Dermis microvascular lymphatic vessel endothelial cell (primary cell): ENCODE measurements around the gene TMEM163. TPM values are rescaled to one million over a fixed set of nuclear protein-coding genes. Genes with fewer than 3 reads are reported as not detected.

ENCODE experiments used
- DNase-seq, 2 donors: peaks; one replicate each; pipeline versions ENCODE4 v3.0.0 to v3.0.0-alpha.2; 2010; ENCODE audit warnings: low read depth in 2 of 2
- total RNA-seq: library from RNA; depleted of rRNA; stranded (reverse); fragments of >200 nt; gene quantifications from 2 replicates; pipeline ENCODE4 v1.2.1, GENCODE V29; 2014

The TMEM163 gene
- total RNA-seq, 1 donor from 2014 or later = 0.13 TPM

DNA sequence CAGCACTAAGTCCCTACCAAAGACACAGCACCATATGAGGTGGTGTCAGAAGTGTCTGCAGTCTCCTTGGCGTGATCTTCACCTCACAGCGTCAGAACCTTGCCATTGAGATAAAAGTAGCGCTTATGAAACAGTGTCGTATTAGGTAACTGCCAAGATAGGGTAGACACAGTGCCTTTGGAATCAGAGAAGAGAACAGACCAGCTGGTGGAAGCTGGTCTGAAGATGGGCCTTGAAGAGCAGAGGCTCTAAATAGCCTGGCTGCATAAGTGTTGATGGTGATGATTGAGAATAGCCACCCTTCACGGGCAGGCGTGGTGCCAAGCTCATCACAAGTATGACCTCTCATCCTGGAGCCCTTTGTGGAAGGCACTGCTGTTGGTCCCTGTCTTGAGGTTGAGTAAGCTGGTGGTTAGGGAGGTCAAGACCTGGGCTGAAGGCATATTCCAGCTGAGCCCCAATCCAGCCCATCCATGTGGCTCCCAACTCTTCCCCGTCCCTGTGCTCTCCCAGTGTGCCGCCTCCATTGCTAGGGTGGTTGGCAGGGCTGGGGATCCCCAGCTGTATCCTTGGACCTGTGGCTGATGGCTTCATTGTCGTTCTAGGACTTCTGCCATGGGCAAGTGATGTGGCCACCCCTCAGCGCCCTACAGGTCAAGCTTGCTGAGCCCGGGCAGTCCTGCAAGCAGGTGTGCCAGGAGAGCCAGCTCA, 277.5 kb downstream of the TMEM163 start:
- DNase-seq = no peak

DNA sequence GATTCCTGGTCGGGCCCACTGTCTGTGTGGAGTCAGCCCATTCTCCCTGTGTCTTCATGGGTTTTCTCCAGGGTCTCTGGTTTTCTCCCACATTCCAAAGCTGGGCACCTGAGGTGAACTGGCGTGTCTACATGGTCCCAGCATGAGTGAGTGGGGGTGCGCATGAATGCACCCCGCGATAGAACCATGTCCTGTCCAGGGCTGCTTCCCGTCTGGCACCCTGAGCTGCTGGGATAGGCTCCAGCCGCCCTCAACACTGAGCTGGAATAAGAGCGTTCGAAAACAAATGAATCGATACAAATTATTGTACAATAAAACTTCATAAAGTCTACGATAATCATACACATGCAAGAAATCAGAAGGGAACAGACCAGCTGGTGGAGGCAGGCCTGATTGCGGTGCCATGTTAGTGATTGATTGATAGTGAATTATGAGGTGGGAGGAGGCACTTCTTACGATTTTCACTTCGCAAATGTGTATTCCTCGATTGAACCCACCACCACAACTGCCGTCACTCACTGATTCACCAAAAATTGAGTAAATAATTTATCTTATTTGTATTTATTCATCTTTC, 278.4 kb downstream of the TMEM163 start:
- no peak for DNase-seq

DNA sequence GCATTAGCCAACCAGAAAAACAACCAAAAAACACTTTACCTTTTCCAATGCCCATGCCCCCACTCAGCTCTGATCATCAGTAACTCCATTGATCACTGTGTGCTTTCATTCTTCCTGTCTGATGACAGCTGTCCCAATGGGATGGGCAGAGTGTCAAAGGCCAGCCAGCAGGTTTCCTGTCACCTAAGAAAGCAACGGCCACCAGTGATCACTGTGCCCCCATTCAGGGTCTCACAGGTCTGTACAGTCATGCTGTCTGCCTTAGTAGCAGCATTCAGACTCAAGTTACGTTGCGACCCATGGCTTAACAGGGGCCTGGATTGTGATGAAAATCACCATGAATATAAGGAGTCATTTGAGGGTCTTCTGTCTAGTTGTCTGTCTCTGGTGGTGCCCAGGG, 280.4 kb downstream of the TMEM163 start:
- DNase-seq = peak; percentile 30 to 55

DNA sequence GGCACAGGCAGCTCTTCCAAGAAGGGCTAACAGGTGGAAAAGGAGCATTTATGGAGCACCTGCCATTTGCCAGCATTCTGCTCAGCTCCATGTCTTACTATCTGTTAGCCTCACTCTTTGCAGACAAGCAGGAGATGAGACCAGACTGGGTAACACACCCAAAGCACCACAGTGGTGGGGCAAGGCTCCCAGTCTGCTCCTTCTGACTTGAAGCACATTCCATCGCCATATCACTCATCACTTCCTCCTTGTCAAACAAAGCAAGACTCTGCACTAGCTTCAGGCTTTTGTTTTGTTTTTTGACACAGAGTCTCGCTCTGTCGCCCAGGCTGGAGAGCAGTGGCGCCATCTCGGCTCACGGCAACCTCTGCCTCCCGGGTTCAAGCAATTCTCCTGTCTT, 282.1 kb downstream of the TMEM163 start:
- peak in 1 of 2 donors; percentile 68 for DNase-seq

DNA sequence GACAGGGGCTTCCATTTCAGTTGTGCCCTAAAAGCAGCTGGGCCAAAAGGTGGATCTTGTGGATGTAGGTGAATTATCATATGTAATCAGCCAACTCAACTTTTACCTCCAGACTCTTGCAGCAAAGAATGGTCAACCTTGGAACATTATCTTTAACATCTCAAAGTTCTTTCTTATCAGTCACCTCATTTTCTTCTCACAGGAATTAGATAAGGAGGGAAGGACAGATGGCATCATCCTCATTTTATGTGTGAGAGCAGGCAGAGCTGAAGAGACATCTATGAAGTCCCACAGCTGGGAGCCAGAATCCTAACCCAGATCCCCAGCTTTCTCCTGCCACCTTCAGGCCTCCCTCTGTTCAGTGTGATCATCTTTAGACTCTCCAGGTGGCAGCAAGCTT, 282.9 kb downstream of the TMEM163 start:
- DNase-seq = no peak

DNA sequence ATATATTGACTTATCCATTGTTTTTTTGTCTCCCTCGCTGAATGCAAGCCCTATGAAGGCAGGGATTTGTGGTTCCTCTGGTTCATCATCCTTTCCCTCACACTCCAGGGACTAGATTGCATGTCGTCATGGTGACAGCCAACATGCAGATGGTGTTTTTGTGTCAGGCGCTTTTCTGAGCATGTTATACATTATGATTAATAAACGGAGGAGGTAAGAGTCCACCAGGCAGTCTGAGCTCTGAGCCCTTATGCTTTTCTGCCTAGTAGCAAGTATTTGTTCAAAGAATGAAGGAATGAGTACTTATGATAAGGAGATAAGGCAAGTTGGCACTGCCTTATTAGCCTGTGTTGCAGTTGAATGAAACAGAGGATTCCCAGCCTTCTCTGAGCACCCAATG, 283.3 kb downstream of the TMEM163 start:
- DNase-seq = no peak

DNA sequence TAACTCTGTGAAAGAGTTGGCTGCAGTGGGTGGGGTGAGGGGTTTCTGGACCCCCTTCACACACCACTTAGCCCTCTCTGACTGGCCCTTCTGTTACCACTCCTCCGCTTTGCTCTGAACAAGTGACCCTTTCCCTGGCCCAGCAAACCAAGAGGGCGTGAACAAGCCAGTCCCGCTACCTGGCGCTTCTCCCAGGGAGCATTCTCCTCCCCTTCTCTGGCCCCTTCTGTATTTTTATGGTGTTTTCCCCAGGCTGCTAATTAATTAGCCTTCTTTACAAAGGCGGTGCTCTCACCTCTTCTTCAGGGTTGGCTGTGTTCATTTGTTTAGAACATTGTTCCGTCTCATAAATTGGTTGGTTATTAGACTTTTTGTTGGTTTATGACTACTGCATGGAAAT, 284.8 kb downstream of the TMEM163 start:
- no peak for DNase-seq

DNA sequence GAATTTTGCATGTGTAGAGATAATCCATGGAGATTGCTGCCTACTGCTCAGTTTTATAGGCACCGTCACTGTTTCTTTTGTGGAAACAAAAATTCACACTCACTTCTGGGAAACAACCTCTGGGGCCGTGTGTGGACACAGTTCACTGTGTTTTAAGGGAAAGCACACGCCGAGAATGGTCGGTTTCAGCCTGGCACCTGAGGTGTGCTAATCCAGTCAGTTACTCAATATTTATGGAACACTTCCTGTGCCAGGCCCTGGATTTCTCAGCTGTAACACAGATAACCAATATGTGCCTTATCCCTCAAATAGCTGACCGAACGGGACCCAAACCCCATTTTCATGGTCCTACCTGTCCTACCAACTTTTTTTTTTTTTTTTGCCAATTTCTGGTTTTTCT, 285.3 kb downstream of the TMEM163 start:
- no peak for DNase-seq

DNA sequence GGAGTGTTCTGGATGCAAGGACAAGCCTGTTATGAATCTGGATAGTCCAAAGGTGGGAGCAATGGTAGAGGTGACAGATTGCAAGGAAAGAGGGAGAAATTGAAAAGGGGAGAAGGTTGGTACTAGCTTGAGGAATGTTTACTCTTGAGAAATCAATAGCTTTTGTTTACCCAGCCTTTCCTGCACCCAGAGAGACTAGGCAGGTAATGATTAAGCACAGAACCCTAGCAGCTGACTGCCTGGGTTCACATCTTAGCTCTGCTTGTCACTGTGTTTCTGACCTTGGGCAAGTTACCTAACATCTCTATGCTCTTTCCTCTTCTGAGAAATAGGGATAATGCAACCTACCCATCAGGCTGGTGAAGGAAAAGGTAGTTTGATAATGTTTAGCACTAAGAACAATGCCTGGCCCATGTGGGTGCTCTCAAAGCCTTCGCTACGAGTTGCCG, 286.3 kb downstream of the TMEM163 start:
- DNase-seq = no peak

DNA sequence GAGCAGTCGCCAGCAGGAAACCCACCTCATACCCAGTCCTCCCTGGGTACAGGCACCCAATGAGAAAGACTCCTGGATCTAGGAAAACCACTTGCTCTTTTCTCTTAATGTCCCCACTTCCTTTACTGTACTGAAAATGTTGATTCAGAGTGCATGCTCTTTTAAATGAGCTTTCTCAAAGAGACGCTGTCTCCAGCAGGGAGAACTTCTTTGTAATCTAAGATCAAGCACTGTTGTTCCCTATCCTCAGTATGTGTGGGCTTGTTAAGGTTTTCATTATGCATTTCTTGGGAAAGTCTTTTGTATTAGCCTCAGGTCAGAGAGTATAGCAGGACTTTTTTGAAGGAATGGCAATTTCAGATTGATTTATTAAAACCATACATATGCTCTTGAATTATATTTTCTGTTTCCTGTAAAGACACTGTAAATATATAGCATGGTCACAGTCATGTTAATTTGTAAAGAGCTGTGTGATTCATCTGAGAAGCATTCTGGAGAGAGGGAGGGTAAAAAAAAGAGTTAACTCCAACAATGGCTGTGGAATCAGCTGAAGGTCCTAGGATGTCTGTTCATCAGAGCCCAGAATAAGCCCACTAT, 286.9 kb downstream of the TMEM163 start:
- peak in 1 of 2 donors; percentile 40 for DNase-seq

DNA sequence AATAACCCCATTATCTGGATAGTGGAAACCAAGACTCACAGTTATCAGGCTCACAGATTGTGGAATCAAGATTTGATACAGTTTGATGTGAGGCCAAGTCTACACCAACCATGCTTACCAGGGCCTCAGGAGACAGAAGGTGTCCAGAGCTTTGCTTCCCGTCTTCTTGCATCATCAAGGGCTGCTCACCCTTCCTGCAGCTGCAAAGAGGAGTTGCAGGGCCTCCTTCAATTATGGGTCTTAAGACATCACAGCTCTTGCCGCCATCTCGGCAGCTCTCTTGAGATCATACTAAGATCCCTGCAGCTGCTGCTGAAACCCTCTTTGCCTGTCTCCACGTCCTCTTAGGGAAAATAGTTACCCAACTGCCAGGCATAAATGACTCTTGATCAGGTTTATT, 288.9 kb downstream of the TMEM163 start:
- DNase-seq = no peak

DNA sequence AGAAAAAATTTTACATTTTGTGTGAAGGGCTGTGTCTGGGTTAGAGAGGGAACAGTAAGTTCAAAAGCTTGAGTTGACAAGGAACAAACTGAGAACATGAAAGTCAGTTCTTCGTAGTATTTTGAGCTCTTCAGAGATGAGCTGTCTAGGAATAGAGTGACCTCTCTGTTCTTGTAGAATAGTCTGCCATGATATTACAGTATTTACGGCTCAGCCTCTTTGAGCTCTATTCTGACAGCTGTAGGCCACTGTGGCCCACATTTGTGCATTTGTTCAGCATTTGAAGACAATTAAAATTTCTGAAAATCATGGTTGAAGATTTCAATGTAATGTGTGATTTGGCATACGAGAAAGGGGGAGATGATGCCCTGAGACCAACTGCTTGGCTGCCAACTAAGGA, 292.1 kb downstream of the TMEM163 start:
- no peak for DNase-seq

DNA sequence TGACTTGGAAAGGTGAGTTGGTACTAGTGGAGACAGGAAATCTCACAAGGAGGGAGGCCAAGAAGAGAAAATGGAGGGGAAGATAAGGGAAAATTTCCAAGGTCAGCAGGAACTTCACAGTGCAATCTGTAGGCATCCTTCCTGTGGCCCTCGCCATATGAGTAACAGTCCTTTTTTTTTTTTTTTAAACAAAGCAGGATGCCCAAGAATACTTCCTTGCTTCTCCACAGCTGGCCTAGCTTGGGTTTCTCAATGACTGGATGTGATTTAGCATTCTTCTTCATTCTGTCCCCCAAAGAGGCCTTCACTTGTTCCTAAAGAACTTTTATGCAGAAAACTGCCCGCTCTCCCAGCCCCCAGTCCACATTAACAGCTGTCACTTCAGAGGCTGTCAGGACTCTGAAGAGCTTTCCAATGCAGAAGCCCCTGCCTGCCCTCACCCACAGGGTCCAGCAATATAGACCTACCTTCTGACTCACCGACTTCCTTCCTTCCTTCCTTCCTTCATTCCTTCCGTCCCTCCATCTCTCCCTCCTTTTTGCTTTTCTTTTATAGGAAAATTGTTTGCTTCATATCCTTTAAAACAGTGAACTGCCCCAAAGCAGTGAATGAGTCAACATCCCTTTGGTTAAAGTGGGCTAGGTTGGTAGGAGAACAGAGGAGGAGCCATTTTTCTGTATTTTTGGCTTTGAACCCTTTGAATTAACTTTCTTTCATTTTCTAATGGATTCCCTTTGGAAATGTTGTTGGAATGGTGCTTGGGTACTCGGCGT, 292.9 kb downstream of the TMEM163 start:
- DNase-seq = peak in 1 of 2 donors; percentile 28

DNA sequence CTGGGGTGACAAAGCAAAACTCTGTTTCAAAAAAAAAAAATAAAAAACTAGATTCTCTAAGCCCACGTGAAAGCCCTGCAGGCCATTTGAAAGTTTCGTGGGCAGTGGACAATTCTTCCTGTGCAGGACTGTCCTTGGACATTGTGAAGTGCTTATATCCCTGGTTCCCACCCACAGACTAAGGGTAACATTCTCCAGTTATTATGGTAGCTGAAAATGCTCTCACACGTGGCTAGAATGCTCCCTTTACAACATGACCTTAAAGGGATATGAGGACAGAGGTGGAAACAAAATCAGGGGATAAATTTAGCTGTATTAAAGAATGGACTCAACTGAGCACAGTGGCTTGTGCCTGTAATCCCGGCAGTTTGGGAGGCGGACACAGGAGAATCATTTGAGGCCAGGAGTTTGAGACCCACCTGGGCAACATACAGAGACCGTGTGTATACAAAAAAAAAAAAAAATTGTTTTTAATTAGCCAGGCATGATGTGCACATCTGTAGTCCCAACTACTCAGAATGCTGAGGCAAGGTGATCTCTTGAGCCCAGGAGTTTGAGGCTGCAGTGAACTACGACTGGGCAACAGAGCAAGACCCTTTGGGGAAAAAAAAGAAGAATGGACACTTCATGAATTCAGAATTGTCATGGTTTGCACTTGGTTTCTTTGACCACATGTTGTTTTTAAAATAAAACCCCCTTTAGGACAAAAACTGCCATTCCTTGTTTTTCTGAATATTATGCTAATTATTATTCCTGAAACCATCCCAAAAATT, 297.1 kb downstream of the TMEM163 start:
- no peak for DNase-seq

DNA sequence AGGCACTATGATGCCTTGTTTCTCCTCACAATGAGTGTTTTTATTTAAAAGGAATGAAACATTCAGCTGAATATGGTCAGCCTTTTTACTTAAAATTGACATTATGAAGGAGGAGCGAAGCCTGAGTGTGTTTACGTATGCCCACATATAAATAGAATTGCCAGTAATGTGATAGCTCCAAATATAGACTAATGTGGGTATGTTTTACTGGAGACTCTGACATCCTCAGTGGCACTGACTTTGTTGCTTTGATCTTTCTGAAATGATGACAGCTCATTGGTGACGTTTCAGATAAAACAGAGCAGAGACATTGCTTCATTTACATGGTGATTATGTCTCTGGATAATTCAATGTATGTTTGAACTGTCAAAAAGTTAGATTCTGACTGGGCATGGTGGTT, 297.9 kb downstream of the TMEM163 start:
- no peak for DNase-seq

DNA sequence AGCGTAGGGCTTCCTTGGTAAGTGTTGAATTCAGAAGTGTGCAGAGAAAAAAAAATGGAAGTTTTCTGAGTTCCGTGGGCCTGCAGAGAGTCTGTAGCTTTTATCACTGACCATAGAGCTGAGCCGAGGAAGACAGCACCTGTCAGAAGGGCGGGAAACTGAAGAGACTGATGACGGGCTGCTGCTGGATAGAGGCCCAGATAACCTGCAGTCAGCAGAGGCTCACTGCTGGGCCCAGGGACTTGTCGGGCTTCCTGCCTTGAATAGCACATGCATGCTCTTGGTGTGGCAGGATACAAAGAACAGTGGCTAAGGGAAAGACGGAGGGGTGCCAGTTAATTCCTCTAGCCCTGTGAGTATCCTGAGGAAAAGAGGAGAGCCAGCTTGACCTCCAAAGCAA, 298.5 kb downstream of the TMEM163 start:
- DNase-seq = no peak

DNA sequence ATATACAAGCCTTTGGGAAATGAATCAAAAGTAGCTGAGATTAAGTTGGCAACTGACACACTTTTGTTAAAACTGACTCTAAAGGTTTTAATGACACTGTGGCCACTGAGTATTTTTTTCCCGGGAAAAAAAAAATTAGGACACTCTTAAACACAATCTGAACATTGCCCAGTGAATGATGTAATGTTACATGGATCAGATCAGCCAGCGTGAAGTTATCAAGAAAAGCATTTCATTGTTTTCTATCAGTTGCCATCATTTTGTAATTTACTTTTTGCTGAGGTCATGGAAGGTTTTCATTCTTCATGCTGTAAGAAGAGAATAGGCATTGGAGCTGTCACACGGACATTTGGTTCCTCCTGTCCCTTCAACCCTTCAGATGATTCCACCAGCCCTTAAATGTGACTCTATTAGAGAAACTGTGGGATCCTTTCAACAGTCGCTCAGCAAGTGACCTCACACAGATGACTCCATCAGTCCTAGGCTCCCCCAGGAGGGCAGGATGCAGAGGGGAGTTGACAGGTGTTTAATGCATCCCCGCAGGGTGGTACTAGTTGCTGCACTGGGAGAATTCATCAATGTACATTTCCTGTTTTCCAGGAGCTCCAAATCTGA, 300.7 kb downstream of the TMEM163 start:
- no peak for DNase-seq

DNA sequence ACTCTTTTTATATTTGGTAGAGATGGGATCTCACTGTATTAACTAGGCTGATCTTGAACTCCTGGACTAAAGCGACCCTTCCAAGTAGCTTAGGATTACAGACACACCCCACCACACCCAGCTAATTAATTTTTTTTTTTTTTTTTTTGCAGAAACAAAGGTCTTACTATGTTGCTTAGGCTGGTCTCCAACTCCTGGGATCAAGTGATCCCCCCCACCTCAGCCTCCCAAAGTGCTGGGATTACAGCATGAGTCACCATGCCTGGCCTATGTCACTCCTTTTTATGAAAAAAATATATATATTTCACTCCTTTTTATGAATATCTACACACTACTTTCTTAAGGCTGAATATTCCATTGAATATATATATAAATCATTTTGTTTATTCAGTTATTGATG, 302.2 kb downstream of the TMEM163 start:
- DNase-seq = no peak

DNA sequence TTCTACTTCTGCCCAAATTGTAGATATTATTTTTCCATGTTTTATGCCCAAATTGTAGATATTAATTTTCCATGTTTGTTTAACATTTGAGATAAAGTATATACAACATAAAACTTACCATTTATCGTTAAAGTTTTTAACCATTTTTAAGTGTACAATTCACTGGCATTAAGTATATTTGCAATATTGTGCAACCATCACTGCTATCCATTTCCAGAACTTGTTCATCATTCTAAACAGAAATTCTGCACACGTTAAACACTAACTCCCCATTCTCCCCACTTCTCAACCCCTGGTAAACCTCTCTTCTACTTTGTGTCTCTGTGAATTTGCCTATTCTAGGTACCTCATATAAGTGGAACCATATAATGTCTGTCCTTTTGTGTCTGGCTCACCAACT, 302.8 kb downstream of the TMEM163 start:
- DNase-seq = no peak

DNA sequence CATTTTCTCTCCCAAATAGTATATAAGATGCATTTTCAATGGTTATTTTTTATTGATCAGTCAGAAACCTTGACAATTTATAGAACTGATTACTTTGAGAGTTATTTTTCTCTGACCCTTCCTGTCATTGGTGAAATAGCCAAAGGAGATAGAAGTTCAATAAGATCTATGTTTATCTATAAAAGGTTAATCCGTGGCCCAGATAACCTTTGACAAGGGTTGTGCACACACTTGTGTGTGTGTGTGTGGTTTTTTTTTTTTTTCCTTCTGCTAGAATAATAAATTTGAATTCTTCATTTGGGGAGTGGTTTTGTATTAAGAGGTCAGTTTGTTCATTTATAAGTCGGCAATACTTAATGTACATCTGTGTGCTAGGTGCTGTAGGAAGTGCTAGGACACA, 304.9 kb downstream of the TMEM163 start:
- DNase-seq = no peak

DNA sequence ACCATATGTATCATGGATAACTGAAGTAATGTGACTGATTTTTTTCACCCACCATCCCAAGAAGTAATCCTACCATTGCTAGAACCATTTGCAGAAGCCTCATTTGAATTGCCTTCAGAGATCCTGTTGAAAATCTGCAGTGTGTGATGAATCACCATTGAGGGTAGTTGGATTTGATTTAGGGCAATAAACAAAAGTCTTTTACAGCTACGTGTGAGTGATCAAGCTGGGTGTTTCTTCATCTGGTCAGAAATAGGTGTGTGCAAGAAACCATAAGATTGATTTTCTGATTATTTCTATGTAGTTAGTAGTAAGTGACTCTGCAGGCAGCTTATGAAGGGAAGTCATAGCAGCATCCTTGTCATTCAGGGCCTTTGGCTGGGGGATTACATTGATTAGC, 305.4 kb downstream of the TMEM163 start:
- DNase-seq = no peak
